GM19351 (cell line): Measurements from ENCODE around the gene KRTAP12-3.

Experiments
- ATAC-seq: cut with Tn5 transposase; IDR thresholded peaks from one replicate; pipeline ENCODE4 v1.9.1; 2021; ENCODE audit warnings: mild to moderate bottlenecking, moderate library complexity; ENCODE audit not compliant: unreplicated experiment

Gene KRTAP12-3

DNA sequence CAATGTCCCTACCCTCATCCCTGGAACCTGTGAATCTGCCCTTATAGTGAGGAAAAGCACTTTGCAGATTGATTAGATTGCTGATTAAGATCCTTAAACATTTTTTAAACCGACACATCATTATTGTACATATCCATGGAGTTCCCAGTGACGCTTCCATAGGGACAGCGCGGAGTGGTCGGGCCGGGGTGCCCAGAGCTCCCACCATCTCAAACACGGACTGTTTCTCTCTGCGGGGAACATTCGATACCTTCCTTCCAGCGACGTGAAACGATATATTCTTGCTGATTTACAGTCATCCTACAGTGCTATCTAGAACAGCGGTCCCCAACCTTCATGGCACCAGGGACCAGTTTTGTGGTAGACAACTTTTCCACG is 43.3 kb downstream of the KRTAP12-3 start:
- ATAC-seq = no peak

DNA sequence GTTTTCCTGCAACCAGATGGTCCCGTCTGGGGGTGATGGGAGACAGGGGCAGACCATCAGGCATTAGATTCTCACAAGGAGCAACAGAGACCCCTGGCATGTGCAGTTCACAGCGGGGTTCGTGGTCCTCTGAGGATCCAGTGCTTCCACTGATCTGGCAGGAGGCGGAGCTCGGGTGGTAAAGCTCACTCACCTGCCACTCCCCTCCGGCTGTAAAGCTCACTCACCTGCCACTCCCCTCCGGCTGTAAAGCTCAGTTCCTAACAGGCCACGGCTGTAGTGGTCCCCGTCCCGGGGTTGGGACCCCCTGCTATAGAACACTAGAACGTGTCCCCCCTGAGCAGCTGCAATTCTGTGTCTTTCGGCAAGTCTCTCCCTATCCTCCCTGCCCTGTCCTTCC is 43.8 kb downstream of the KRTAP12-3 start:
- no peak for ATAC-seq

DNA sequence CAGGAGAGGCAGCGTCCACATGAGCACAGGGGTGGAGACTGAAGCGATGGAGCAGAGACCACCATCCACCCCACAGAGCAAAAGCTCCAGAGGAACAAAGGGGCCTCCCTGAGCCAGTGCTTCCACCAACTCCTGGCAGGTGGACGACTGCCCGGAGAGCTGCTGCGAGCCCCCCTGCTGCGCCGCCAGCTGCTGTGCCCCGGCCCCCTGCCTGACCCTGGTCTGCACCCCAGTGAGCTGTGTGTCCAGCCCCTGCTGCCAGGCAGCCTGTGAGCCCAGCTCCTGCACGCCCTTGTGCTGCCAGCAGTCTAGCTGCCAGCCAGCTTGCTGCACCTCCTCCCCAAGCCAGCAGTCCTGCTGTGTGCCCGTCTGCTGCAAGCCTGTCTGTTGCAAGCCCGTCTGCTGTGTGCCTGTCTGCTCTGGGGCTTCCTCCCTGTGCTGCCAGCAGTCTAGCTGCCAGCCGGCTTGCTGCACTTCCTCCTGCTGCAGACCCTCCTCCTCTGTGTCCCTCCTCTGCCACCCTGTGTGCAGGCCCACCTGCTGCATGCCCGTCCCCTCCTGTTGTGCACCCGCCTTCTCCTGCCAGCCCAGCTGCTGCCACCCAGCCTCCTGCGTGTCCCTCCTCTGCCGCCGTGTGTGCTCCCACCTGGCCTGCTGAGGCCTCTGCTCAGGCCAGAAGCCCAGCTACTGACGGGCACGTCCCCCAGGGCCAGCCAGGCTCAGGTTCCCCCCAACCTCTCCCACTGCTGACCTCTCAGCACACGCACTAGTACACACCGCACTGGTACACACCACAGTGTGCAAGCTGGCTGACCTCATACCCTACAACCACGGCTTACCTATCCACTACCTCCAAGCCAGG is 44.6 kb downstream of the KRTAP12-3 start:
- no peak for ATAC-seq

DNA sequence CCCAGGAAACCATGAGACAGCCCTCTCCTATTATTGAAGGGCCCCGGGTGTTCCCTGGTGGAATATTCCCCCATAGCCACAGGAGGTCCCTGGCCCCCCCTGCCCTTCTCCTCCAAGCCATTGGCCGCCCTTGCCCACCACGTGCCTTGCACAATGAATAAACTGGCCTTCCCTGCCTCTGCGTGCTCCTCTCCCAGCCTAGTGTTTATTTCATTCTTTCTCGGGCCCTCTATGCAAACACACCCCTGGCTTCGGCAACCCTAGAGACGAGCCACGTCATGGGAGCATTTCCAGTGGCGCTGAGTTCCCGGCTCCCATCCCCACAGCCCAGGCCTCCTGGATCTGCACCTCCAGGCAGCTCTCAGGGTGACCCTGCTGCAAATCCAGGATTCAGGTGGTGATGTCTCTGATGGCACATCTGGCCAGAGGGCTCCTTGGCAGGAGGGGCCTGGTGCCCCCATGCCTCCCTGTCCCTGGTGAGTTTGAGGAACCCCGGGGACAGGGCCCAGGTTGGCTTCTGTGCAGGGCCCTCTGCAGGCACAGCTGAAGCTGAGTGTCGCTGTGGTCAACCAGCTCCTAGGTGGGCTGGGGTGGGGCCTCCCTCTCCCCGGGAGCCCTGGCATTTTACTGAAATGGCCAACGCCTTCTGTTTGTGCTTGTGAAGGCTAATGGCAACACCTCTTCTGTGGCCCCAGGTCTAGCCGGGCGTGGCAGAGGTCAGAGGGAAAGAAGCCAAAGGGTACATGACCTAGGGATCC is 45.4 kb downstream of the KRTAP12-3 start:
- ATAC-seq = no peak

DNA sequence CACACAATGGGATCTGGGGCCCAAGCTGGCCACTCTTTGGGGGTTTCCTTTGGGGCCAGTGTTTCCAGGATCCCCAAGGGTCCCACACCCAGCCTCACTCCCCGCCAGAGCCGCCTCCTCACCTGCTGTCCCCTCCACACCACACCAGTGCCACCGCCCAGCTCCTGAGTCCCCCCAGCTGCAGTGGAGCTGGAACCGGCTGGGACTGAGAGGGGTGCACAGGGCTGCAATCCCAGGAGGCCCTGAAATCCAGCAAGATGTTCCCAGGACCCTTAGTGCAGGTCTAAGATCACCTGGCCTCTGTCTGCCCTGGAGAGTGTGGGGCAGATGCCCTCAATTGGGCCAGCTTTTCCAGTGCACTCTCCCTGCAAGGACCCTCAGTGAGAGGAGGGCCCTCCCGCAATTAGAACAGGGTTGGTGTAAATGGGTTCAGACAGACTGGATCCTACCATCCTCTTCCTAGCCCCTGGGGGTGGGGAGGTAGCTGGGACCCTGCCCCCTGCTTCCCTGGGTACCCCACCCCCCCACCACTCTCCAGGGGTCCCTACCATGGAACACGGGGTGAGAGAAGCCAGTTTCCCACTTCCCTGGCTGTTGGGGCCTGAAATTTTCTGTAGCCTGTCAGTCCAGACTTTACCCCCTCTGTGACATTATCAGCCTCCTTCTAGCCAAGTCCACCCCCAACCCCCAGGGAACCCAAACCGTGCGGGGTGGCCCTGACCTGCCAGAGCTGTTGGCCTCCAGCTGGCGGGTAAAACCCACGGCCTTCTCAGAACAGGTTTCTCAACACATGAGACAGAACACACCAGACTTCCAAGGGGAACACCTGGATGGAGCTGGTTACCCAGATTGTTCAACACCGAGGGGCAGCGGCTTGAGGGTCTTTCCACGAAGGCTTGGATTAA is 46.3 kb downstream of the KRTAP12-3 start:
- no peak for ATAC-seq

DNA sequence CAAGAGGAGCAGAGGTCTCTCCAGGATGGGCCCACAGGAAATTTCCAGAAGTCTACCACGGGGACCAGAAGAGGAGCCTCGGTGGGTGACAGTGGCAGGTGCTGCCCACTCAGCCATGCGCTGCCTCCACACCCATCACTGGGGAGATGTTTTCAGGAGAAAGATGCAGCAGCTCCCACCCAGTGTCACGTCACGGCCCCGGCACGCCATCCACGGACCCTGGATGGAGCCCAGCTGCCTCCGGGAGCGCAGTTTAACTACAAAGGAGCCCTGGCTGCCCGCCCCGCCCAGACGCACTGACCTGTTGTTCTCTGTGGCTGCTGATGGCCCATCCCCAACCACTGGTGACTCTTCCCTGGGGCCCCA is 46.9 kb downstream of the KRTAP12-3 start:
- no peak for ATAC-seq

DNA sequence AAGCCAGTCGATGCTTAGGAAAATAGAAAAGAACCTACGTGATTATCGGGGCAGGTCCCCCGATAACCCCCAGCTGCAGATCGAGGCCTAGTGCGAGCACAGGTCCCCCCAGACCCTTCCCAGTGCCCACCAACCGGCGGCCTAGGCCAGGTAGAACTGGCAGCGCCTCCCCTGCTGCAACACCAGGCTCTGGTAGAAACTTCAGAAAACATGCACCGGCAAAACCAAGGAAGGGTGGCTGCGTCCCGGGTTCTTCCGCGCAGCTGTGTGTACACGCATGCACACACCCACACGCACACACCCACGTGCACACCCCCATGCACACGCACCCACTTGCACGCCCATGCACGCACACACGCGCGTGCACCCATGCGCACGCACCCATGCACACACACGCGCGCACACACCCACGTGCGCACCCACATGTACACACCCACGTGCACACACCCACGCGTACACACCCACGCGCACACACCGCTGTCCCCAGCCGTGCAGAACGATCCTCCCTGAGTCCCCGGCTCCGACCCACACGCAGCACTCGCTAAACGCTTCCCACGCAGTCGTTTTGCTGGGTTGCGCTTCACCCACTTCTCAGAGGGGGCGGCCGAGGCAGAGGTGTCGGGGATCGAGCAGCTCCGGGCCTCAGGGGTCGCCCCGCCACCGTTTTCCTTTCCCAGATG is 48.4 kb downstream of the KRTAP12-3 start:
- ATAC-seq = no peak

DNA sequence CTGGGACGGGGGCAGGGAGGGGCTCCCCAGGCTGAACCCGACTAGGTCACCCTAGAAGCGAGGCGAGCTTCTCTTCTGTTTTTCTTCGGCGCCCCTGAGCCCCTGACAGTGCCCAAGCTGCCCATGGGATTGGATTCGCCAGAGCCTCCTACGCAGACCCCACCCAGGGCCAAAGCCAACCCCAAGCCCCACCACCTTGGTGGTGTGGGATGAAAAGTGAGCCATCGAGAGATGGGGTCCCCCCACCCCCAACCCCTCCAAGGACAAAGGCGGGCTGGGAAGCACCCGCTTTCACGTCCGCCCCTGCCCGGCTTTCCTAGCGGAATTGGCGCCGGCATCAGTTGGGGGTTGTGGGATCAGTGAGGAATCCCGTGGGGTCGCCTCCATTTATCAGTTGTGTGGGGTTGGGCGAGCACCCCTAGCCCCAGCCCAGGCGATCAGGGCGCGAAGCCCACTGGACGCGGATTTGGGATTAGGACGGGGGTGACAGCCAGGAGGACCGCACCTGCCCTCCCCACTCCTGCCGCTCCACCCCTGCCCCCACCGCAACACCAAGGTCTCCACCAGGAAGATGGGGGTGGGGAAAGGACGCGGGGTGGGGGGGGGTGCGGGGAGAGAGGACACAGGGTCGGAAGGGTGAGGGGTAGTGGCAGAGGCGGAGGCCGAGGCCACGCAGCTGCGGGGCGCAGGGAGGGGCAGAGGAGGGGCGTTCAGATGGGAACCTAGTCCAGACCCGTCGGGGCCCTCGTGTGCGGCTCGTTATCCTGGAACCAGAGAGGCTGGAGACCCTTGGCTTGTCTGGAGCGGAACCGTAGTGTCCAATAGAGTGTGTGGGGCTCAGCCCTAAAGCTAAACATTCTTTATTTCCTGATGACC is 49.2 kb downstream of the KRTAP12-3 start:
- no peak for ATAC-seq
